ENCODE data around the gene ARHGAP30. TPM values are rescaled to one million over a fixed set of nuclear protein-coding genes. Genes with fewer than 3 reads are reported as not detected.

Gene ARHGAP30
- total and polyA plus RNA-seq, 2 donors, result 40.8 to 65.7 TPM

DNA sequence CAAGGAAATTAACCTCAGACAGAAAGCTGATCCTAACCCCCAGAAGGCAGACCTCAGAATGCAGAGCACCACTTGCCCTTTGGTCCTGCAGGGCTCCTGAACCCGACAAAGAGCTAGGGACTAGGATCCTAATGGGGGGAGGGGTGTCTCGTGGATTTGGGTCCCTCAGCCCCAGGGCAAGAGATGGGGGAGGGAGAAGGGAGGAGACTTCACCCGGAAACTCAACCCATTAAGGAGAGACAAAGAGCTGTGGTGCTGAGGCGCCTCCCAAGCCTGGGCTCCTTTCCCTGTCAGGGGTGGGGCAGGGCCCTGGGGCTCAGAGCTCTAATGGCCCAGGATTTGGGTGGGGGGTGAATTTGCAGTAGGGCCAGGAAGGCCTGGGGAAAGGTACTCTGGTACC is 16.8 kb upstream of the ARHGAP30 start:
- WGBS, result 88% methylated on average over 4 of the region's 4 CpGs
- H3K27ac ChIP-seq (ENCODE audit: low read depth in 1 of 2, low read length in 1 of 2), result no peak overlapping the region

DNA sequence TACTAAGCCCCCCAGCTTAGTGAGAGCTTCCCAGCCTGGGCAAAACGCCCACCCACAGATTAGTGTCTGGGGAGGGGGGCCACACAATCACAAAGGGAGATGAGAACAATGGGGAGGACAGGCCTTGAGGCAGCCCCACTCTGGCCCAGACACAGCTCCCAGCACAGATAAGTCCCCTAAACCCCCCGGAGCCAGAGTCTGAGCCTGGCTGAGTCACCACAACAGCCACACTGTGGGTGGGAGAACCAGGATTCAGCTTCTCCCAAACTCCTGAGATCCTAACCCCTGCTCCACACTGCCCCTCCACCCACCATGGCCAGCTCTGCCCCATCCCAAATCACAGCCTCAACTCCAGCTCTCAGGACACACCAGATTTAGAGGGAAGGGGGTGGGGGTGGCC is 15.5 kb upstream of the ARHGAP30 start:
- H3K36me3 ChIP-seq (ENCODE audit: control insufficient read depth in 2 of 2, insufficient read depth in 2 of 2, low read length in 1 of 2), result no peaks in the 10 kb centered on the region
- H3K27me3 ChIP-seq (ENCODE audit: control insufficient read depth in 2 of 2, insufficient read depth in 1 of 2, low read length in 1 of 2), result no peaks in the 10 kb centered on the region
- WGBS, result 95% methylated on average over 2 of the region's 2 CpGs
- no peak overlapping the region for H3K27ac ChIP-seq (ENCODE audit: low read depth in 1 of 2, low read length in 1 of 2)
- no peak overlapping the region for H3K4me3 ChIP-seq (ENCODE audit: low read length in 2 of 2)
- no peak for DNase-seq (ENCODE audit: low read depth in 6 of 9, low spot score in 9 of 9)
- no peaks in the 10 kb centered on the region for H3K9me3 ChIP-seq (ENCODE audit: control insufficient read depth in 2 of 2, insufficient read depth in 1 of 2, low read length in 1 of 2)
- peaks cover 0 to under 1% of the 10 kb centered on the region in 2 donors for H3K4me1 ChIP-seq (ENCODE audit: control insufficient read depth in 2 of 2, insufficient read depth in 2 of 2, low read length in 2 of 2)

More for the DNA sequence above, 16.8 kb upstream of the ARHGAP30 start:
- H3K27me3 ChIP-seq (ENCODE audit: control insufficient read depth in 2 of 2, insufficient read depth in 1 of 2, low read length in 1 of 2), result no peaks in the 10 kb centered on the region
- DNase-seq (ENCODE audit: low read depth in 6 of 9, low spot score in 9 of 9), result no peak
- H3K36me3 ChIP-seq (ENCODE audit: control insufficient read depth in 2 of 2, insufficient read depth in 2 of 2, low read length in 1 of 2), result no peaks in the 10 kb centered on the region
- H3K4me1 ChIP-seq (ENCODE audit: control insufficient read depth in 2 of 2, insufficient read depth in 2 of 2, low read length in 2 of 2), result peaks cover 0 to 3% of the 10 kb centered on the region in 2 donors
- H3K9me3 ChIP-seq (ENCODE audit: control insufficient read depth in 2 of 2, insufficient read depth in 1 of 2, low read length in 1 of 2), result no peaks in the 10 kb centered on the region
- no peak overlapping the region for H3K4me3 ChIP-seq (ENCODE audit: low read length in 2 of 2)

GRCh38 chr1:161084597-161084988 is 14.9 kb upstream of the ARHGAP30 start:
- 93% methylated on average over 1 of the region's 1 CpG for WGBS
- Histone ChIP-seq H3K4me1 (ENCODE audit: control insufficient read depth in 2 of 2, insufficient read depth in 2 of 2, low read length in 2 of 2) (no peaks in the 10 kb centered on the region), H3K9me3 (ENCODE audit: control insufficient read depth in 2 of 2, insufficient read depth in 1 of 2, low read length in 1 of 2) (no peaks in the 10 kb centered on the region), H3K27me3 (ENCODE audit: control insufficient read depth in 2 of 2, insufficient read depth in 1 of 2, low read length in 1 of 2) (peaks cover 0 to 3% of the 10 kb centered on the region in 2 donors), H3K36me3 (ENCODE audit: control insufficient read depth in 2 of 2, insufficient read depth in 2 of 2, low read length in 1 of 2) (no peaks in the 10 kb centered on the region), H3K4me3 (ENCODE audit: low read length in 2 of 2) (no peak overlapping the region), H3K27ac (ENCODE audit: low read depth in 1 of 2, low read length in 1 of 2) (no peak overlapping the region)
- DNase-seq (ENCODE audit: low read depth in 6 of 9, low spot score in 9 of 9), result no peak

GRCh38 chr1:161083748-161084596 is 14.3 kb upstream of the ARHGAP30 start:
- peaks cover 0 to 6% of the 10 kb centered on the region in 2 donors for H3K27me3 ChIP-seq (ENCODE audit: control insufficient read depth in 2 of 2, insufficient read depth in 1 of 2, low read length in 1 of 2)
- no peaks in the 10 kb centered on the region for H3K36me3 ChIP-seq (ENCODE audit: control insufficient read depth in 2 of 2, insufficient read depth in 2 of 2, low read length in 1 of 2)
- no peak overlapping the region for H3K27ac ChIP-seq (ENCODE audit: low read depth in 1 of 2, low read length in 1 of 2)
- 94% methylated on average over 10 of the region's 10 CpGs for WGBS
- H3K9me3 ChIP-seq (ENCODE audit: control insufficient read depth in 2 of 2, insufficient read depth in 1 of 2, low read length in 1 of 2), result no peaks in the 10 kb centered on the region
- no peaks in the 10 kb centered on the region for H3K4me1 ChIP-seq (ENCODE audit: control insufficient read depth in 2 of 2, insufficient read depth in 2 of 2, low read length in 2 of 2)
- no peak overlapping the region for H3K4me3 ChIP-seq (ENCODE audit: low read length in 2 of 2)
- no peak for DNase-seq (ENCODE audit: low read depth in 6 of 9, low spot score in 9 of 9)

DNA sequence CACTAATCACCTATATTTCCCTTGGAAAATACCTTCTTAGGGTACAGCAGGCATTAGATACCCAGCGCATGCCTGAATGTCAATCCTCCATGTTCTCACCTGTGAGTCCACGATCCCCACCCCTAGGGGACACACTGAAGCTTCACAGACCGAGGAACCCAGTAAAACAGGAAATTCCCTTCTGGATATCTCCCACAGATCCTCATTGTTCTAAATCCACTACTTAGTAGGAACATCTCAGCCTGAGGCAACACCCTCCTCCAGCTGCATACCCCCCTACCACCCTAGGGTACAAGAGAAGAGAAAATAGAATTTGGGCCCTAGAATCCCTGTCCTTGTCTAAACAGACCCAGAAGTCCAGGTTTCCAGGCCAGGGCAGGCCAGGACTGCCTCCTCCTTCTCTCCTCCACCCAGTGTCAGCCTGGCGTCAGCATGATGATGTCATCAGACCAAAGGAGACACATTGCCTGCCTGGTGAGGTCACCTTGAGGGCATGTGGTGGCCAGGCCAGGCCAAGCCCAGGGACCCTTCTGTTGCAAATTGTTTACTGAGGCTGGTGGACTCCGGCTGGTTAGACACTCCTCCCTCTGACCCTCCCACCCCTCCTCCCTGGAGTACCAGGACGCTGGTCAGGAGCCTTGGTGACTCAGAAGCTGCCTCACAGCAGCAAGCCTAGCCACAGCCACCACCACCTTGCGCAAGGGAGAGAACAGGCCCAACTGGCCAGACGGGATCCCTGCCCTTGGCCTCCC is 13.5 kb upstream of the ARHGAP30 start:
- no peak for DNase-seq (ENCODE audit: low read depth in 6 of 9, low spot score in 9 of 9)
- H3K27me3 ChIP-seq (ENCODE audit: control insufficient read depth in 2 of 2, insufficient read depth in 1 of 2, low read length in 1 of 2), result peaks cover 0 to 6% of the 10 kb centered on the region in 2 donors
- 96% methylated on average over 8 of the region's 8 CpGs for WGBS

GRCh38 chr1:161082483-161082882 is 12.8 kb upstream of the ARHGAP30 start:
- Histone ChIP-seq H3K36me3 (ENCODE audit: control insufficient read depth in 2 of 2, insufficient read depth in 2 of 2, low read length in 1 of 2) (no peaks in the 10 kb centered on the region), H3K9me3 (ENCODE audit: control insufficient read depth in 2 of 2, insufficient read depth in 1 of 2, low read length in 1 of 2) (no peaks in the 10 kb centered on the region), H3K27ac (ENCODE audit: low read depth in 1 of 2, low read length in 1 of 2) (no peak overlapping the region), H3K4me3 (ENCODE audit: low read length in 2 of 2) (no peak overlapping the region), H3K27me3 (ENCODE audit: control insufficient read depth in 2 of 2, insufficient read depth in 1 of 2, low read length in 1 of 2) (peaks cover 0 to 6% of the 10 kb centered on the region in 2 donors), H3K4me1 (ENCODE audit: control insufficient read depth in 2 of 2, insufficient read depth in 2 of 2, low read length in 2 of 2) (no peaks in the 10 kb centered on the region)
- WGBS, result 96% methylated on average over 2 of the region's 2 CpGs
- DNase-seq (ENCODE audit: low read depth in 6 of 9, low spot score in 9 of 9), result no peak

More for the DNA sequence above, 13.5 kb upstream of the ARHGAP30 start:
- Histone ChIP-seq H3K27ac (ENCODE audit: low read depth in 1 of 2, low read length in 1 of 2) (no peak overlapping the region), H3K9me3 (ENCODE audit: control insufficient read depth in 2 of 2, insufficient read depth in 1 of 2, low read length in 1 of 2) (no peaks in the 10 kb centered on the region), H3K4me1 (ENCODE audit: control insufficient read depth in 2 of 2, insufficient read depth in 2 of 2, low read length in 2 of 2) (no peaks in the 10 kb centered on the region), H3K36me3 (ENCODE audit: control insufficient read depth in 2 of 2, insufficient read depth in 2 of 2, low read length in 1 of 2) (no peaks in the 10 kb centered on the region), H3K4me3 (ENCODE audit: low read length in 2 of 2) (no peak overlapping the region)

DNA sequence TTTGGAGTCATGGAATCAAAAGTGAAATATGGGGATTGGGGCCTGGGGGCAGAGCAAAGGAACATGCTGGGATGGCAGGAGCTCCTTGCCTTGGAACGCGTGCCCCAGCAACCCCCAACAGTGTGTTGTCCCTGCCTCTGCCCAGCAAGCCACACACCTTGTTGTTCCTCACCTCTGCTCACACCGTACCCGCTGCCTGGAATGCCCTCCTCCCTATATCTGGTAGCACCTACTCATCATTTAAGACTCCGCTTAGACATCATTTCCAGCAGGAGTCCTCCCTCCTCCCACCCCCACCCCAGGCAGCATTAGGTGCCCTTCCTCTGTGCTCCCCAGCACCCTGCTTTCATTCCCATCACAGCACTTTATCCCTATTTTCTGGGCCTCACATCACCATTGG is 11.8 kb upstream of the ARHGAP30 start:
- Histone ChIP-seq H3K27ac (ENCODE audit: low read depth in 1 of 2, low read length in 1 of 2) (no peak overlapping the region), H3K27me3 (ENCODE audit: control insufficient read depth in 2 of 2, insufficient read depth in 1 of 2, low read length in 1 of 2) (peaks cover 0 to 6% of the 10 kb centered on the region in 2 donors), H3K9me3 (ENCODE audit: control insufficient read depth in 2 of 2, insufficient read depth in 1 of 2, low read length in 1 of 2) (no peaks in the 10 kb centered on the region), H3K36me3 (ENCODE audit: control insufficient read depth in 2 of 2, insufficient read depth in 2 of 2, low read length in 1 of 2) (no peaks in the 10 kb centered on the region), H3K4me1 (ENCODE audit: control insufficient read depth in 2 of 2, insufficient read depth in 2 of 2, low read length in 2 of 2) (no peaks in the 10 kb centered on the region), H3K4me3 (ENCODE audit: low read length in 2 of 2) (no peak overlapping the region)
- 79% methylated on average over 5 of the region's 5 CpGs for WGBS
- DNase-seq (ENCODE audit: low read depth in 6 of 9, low spot score in 9 of 9), result no peak

DNA sequence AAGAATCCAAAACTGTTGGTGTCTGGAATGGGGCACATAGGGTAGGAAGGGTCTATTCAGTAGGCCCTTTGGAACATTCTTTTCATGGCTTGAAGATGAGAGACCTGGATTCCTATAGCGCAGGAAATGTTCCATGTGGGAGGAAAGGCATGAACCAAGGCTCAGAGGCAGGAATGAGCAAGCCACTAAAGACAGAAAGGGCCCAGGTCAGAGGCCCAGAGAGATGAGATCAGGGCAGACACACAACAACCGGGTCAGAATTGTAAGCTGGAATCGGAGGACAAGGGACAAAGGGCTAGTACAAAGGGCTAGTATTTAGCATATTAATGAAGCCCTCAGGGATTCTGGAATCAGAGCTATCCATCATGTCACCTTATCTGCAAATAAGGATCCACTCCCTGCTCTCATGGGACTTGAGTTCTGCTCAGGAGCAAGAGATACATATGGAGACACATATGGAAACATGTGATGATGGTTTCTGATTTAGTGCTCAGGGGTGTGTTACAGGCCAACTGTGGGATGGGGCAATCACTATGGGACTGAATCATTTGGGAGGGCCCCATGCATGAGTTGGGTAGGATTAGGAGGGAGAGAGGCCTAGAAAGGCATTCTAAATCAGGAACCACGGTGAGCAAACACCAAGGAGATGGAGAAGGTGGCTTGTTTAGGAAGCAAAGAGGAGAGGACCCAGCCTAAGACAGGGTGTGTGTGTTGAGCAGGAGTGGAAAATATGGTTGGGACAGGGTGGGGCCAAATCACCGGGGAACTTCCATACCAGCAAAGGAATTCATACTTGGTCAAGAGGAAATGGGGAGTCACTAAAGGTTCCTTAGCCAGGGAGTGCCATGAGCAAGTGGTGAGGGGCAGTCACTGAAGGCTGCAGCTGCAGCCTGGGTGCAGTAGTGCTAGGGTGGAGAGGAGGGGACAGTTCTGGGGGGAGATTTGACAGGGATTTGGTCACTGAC is 11.0 kb upstream of the ARHGAP30 start:
- Histone ChIP-seq H3K9me3 (ENCODE audit: control insufficient read depth in 2 of 2, insufficient read depth in 1 of 2, low read length in 1 of 2) (no peaks in the 10 kb centered on the region), H3K4me3 (ENCODE audit: low read length in 2 of 2) (no peak overlapping the region), H3K36me3 (ENCODE audit: control insufficient read depth in 2 of 2, insufficient read depth in 2 of 2, low read length in 1 of 2) (no peaks in the 10 kb centered on the region), H3K27me3 (ENCODE audit: control insufficient read depth in 2 of 2, insufficient read depth in 1 of 2, low read length in 1 of 2) (peaks cover 0 to 6% of the 10 kb centered on the region in 2 donors), H3K4me1 (ENCODE audit: control insufficient read depth in 2 of 2, insufficient read depth in 2 of 2, low read length in 2 of 2) (no peaks in the 10 kb centered on the region), H3K27ac (ENCODE audit: low read depth in 1 of 2, low read length in 1 of 2) (no peak overlapping the region)
- DNase-seq (ENCODE audit: low read depth in 6 of 9, low spot score in 9 of 9), result no peak
- WGBS, result 96% methylated on average over 5 of the region's 5 CpGs

Data from thymus (tissue), 11 donors.